HG03354 (cell line): Measurements from ENCODE around the gene ANKRD55.
"Not testable (repeated sequence)": the region's sequence is repeated elsewhere in the genome, so short reads cannot be mapped to it uniquely, and the experiment has no call there.

ENCODE experiments used
- ATAC-seq: cut with Tn5 transposase; IDR thresholded peaks from one replicate; pipeline ENCODE4 v1.9.1; 2021; ENCODE audit warnings: mild to moderate bottlenecking; ENCODE audit not compliant: unreplicated experiment, poor library complexity, severe bottlenecking

The ANKRD55 gene

GRCh38 chr5:56212130-56212879 lies 20.8 kb downstream of the ANKRD55 start:
- no peak for ATAC-seq

- no peak for ATAC-seq
Measured at GRCh38 chr5:56211298-56211865, 21.7 kb downstream of the ANKRD55 start.

- no peak for ATAC-seq
Measured at GRCh38 chr5:56208681-56209080, 24.4 kb downstream of the ANKRD55 start.

GRCh38 chr5:56207537-56207936 lies 25.6 kb downstream of the ANKRD55 start:
- ATAC-seq, result no peak

GRCh38 chr5:56206126-56206910 lies 26.8 kb downstream of the ANKRD55 start:
- ATAC-seq, result no peak

GRCh38 chr5:56203936-56204335 lies 29.2 kb downstream of the ANKRD55 start:
- not testable (repeated sequence) for ATAC-seq

- no peak for ATAC-seq
Measured at GRCh38 chr5:56202483-56202882, 30.6 kb downstream of the ANKRD55 start.

- ATAC-seq, result not testable (repeated sequence)
Measured at GRCh38 chr5:56201762-56202261, 31.3 kb downstream of the ANKRD55 start.

GRCh38 chr5:56200971-56201666 lies 32.0 kb downstream of the ANKRD55 start:
- ATAC-seq, result peak; percentile 100

- no peak for ATAC-seq
Measured at GRCh38 chr5:56195016-56195415, 38.1 kb downstream of the ANKRD55 start.

- no peak for ATAC-seq
Measured at GRCh38 chr5:56192246-56192645, 40.9 kb downstream of the ANKRD55 start.

- ATAC-seq, result no peak
Measured at GRCh38 chr5:56191656-56192055, 41.5 kb downstream of the ANKRD55 start.

- no peak for ATAC-seq
Measured at GRCh38 chr5:56190497-56190896, 42.6 kb downstream of the ANKRD55 start.

- ATAC-seq, result no peak
Measured at GRCh38 chr5:56185768-56186311, 47.3 kb downstream of the ANKRD55 start.

- no peak for ATAC-seq
Measured at GRCh38 chr5:56183506-56183905, 49.6 kb downstream of the ANKRD55 start.

GRCh38 chr5:56179442-56179841 lies 53.7 kb downstream of the ANKRD55 start:
- no peak for ATAC-seq

- ATAC-seq, result no peak
Measured at GRCh38 chr5:56178823-56179222, 54.3 kb downstream of the ANKRD55 start.

GRCh38 chr5:56176871-56177533 lies 56.1 kb downstream of the ANKRD55 start:
- no peak for ATAC-seq

GRCh38 chr5:56176155-56176798 lies 56.9 kb downstream of the ANKRD55 start:
- no peak for ATAC-seq
